ENCODE measurements around the gene TBC1D7.

The TBC1D7 gene

DNA sequence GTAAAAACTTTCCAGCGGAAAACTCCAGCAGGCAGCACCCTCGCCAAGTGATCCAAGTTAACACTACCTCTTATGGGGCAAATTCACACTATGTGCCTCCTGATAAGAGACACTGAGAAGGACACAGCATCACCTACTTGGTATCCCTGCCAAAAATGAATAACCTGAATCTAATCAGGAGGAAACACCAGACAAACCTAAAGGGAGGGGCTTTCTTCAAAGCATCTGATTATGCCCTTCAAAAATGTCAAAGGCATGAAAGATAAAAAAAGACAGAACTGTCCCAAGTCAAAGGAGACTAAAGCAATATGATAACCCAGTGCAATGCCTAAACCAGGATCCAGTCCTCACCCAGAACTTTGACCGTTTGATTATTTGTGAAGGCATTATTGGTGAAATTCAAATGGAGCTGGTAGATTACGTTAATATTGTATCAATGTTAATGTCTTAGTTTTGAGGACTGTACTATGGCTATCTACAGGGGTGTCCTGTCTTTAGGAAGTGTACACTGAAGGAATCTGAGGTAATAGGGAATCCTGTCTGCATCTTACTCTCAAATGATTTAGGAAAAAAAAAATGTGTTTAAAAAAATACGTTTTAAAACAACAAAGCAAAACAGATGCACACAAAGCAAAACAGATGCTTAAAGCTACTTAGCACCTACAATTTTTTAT is 8.3 kb downstream of the TBC1D7 start:
- DNase-seq (ENCODE audit: low spot score): no peak

DNA sequence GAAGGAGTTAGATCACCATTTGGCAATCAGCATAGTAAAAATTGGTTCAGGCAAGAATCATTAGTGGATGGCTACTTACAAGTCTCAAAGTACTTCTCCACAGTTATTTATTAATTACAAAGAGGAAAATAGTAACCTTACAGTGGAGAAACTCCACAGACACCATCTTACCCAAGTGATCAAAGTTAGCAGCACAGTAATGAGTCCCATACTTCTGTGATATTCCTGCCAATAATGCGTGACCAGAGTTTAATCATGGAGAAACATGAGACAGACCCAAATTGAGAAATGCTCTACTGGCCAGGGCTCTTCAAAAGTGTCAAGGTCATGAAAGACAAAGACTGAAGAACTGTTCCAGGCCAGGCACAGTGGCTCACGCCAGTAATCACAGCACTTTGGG is 9.5 kb downstream of the TBC1D7 start:
- no peak for DNase-seq (ENCODE audit: low spot score)

DNA sequence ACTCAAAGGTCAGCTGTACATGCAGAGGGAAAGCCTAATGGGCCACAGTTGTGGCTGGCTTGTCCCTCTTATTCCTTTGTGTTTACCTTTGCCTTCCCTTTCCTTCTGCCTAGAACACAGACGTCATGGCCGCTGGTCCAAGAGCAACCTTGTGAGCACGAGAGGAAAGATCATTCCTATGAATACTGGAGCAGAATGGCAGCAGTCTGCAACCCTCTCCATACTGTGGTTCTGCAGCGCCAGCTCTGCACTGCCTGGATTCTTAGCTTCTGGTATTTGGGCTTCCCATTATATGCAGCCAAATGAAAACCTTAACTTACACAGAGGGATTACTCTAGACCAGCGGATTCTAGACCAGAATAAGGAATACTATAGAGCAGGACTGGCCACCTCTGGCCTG is 12.4 kb downstream of the TBC1D7 start:
- no peak for DNase-seq (ENCODE audit: low spot score)

DNA sequence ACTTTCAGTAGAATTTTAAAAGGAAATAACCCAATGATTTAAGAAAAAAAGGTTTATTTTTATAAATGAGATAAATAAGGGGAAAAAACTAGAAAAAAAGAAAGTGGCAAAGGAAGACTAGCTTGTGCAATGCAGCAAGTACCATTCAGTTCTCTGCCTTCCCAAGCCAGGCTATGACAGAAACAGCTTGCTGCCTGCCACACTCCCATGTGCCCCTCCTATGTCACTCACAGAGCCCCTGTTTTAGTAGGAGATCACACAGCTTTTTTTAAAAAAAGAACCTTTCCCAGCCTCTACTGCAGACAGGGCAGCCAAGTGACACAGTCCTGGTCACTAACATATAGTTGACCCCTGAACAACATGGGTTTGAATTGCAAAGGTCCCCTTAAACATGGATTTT is 13.5 kb downstream of the TBC1D7 start:
- no peak for DNase-seq (ENCODE audit: low spot score)

DNA sequence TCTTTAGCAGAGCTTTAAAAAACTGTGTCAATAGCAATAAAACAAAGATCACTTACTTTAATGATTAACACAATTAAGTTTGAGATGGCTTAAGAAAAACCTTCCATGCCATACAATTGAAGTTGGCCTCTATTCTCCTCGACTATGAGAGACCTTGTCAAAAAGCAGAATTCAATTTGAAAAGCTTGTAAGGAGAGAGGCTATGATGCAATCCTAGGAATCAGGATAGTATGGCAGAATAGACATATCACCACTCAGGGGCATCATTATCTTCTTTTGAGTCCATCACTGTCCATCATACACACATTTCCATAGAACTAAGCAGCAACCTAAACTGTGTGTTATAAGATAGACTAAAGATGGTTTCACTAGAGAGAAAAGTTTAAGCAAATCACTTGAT is 17.2 kb downstream of the TBC1D7 start:
- DNase-seq (ENCODE audit: low spot score): no peak

DNA sequence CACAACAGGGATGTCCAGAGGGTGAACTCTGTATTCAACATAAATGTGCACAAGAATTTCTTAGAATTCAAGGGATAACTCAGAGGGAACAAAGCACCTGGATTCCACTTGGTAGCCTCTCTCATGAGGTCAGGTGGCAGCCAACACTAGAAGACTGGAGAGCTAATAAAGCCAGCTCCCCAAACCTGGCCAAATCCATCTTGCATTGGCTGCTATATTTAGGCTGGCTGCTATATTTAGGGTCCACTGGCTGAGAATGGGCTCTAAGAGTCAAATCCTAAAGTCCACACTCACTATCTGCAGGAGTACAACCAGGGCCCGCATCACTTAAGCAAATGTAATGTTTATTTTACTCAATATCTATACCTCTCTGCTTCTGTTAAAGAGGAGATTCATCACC is 20.0 kb downstream of the TBC1D7 start:
- no peak for DNase-seq (ENCODE audit: low spot score)

DNA sequence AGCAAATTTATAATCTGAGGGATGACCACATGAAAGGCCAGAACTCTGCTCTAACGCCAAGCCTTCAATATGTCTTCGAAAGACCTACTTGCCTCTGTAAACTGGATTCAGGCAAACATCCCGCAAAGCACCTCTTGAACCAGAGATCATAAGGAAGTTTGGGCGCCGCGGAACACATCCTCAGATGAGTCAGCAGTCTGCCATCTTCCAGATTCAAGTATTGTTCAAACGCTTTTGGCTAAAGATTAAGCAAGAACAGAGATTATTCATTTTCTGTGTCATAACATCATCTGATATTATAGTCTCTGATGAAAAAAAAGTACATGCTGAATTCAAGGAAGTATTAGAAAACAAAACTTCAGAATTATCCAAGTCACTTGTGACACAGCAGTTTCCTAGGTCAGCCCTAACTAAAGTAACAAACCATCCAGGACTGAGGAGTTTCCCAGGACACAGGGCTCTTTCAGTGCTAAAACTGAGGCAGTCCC is 20.8 kb downstream of the TBC1D7 start:
- DNase-seq (ENCODE audit: low spot score): no peak

DNA sequence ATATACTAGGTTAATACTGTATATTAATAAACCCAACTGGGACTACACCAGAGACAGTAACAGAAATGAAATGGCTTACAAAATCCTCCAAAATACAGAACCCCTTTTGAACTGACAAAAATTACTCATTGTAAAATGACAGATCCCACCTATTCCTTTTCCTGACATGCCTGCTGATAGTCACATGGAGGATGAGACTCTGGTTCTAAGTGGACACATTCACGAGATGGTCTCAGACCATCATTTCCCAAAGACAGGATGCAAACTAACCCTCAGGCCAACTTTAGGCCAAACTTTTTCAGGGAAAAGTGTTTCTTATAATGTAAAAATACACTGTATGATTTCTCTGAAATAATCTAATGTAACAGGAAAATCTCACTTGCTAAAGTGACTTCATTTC is 22.5 kb downstream of the TBC1D7 start:
- no peak for DNase-seq (ENCODE audit: low spot score)

DNA sequence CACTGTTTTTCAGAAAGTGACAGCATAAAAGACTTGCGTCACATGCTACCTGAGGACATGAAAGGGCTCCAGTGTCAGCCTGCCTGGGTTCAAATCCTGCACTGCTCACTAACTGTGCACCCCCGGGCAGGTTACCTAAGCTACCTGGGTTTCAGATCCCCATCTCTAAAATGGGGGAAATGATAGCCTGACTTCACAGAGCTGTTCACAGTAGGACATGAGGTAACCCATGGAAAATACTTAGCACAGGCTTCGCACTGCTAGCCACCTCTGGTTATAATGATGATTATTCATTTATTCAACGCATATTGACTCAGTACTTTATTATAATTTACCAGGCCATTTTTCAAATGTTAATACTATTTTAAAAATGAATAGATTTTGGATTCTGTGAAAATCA is 23.0 kb downstream of the TBC1D7 start:
- no peak for DNase-seq (ENCODE audit: low spot score)

DNA sequence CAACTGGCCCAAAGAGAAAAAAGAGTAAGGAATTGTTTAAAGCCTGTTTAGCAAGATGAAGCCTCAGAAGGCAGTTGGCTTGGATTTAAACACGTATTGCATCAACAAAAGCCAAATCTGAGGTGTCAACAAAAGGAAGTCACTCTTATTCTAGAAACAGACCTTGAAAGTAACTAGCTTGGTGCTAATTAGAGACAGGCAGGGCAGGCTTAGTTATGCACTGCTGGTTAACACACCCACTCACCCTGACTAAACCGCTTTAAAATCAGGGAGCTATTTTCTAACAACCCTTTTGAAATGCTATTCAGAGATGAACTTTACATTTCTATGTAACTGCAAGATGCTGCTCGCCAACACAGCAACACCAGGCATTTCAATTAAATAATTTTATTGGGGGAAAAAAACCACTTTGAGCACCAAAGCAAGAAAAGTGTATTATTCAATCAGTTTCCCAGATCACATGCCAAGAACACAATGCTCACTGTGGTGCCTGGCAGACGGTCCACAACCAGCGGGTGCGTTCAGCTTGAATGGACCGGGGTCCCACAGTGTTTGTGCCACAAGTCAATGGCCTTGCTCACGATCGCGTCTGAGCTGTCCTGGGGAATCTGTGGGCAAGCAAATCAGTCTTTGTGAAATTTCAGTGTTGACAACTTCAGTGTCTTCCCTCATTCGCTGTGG is 23.6 kb downstream of the TBC1D7 start:
- DNase-seq (ENCODE audit: low spot score): peak; percentile 51

DNA sequence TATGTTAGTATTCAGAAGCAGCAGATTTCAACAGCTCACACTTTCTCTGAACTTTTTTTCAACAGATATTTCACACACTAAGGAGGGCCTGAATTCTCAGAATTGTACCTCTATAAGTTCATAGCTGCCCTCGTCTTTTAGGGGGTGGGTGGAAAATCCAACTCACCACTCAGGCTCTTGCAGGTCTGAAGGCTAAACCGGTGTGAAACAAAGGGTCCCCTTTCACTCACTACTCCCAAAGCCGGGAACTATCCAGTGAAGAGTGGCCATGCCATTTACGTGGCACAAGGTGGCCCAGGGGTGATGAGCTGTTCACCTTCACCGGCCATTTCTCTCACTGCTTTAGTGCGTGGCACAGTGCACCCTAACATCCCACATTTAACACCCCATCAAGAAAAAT is 24.2 kb downstream of the TBC1D7 start:
- DNase-seq (ENCODE audit: low spot score): peak; percentile 23

DNA sequence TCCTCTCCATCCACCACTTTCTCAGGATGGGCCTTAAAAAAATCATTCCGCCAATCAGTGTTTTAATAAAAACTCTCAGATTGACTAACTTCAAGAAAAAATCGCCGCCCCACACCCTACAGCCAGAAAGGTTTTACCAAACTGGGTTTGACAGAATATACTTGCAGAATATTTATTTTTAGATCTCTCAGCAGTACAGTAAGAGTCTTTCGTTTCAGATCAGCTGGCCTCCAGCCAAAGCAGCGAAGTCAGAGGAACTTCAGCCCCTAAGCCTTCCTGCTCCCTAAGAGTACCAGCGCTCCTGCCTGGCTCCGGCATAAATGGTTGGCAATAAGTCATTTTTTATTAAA is 24.7 kb downstream of the TBC1D7 start:
- DNase-seq (ENCODE audit: low spot score): peak; percentile 63

DNA sequence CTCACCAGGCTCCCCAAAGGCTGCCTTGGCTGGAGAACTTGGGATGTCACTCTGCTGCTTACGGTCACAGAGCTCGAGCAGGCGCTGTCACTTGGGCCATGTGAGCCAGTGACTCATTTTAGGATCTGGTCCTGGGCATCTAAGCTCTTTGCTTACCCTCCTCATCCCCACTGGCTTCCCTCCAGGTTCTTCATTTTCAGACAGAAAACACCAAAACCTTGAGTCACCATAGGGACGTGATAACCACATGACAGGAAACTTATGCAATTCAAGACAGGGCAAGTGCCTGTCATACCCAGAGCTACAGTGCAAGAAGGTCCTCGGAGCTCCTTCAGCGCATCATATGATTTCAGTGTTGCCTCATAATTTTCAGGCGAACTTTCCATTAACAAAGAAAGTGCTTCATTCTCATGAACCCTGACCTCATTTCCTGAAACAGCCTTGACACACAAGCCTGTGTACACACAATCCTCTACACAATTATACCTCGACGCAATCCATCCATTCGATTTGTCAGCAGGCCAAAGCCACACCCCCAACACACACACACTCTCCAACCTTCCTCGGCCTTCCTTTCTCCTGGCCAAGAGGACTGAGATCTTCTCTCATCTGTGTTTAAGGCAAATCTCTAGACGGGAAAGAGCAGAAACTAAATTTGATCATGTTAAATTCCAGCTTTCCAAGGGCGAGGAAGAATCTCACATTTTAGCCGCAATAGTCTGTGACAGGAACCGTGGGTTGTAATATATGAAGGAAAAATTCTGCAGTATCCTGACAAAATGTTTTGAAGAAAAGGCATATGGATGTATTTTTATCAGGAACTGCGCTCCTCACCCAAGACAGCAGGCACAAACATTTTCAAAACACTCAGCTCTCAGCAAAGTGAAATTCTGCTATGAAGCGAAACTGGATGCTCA is 25.3 kb downstream of the TBC1D7 start:
- DNase-seq (ENCODE audit: low spot score): peak; percentile 82

DNA sequence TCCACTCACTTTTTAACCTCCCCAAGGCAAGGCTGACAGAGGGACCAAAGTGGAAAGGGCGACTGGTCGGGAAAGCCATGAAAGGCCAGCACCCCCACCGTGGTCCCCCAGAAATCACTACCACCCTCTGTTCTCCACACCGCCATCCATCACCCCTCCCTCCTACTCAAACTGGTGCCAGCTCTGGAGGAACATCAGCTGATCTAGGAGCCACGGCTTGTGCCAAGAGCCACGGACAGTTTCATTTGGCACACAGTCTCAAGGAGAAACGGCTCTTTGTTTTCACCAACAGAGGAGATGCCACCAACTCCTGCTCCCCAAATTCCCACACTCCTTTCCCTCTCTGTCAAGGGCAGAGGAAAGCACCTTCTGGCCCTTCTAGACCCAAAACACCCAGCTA is 26.0 kb downstream of the TBC1D7 start:
- DNase-seq (ENCODE audit: low spot score): peak; percentile 79

DNA sequence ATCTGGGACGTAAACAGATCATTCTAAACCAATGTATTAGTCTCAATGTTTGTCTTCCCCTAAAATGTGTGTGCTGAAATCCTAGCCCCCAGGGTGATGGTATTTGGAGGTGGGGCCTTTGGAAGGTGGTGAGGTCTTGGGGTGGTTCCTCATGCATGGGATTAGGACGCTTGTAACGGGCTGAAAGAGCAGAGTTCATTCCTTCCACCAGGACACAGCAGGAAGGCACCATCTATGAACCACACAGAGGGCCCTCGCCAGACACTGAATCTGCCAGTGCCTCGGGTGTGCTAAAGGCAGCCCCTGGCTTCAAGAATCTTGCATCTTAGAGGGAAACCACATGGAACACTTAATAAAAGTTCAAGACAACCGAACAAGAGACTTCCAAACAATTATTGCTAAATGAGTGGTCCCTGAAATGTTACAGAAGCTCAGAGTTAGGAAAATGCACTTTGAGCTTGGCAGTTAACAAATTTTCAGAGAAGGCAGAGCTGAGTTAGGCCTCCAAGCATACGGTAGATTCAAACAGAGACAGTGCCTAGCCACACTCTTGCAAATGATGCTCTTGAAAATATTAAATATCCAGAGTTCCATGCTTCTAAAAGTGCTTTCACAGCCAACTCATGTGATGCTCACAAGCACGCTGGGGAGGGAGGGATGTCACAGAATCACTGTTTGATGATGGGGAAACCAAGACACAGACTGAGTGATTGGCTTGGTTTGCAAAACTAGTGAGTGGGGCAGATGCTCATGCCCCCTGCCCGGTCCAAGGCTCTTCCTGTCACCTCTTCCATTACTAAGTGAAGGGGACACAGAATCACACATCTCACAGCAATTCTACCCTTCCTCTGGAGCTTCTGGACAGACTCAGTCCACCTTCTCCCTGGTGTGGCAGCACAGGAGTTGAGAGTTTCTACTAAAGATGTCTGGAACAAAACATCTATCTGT is 27.4 kb downstream of the TBC1D7 start:
- DNase-seq (ENCODE audit: low spot score): no peak

DNA sequence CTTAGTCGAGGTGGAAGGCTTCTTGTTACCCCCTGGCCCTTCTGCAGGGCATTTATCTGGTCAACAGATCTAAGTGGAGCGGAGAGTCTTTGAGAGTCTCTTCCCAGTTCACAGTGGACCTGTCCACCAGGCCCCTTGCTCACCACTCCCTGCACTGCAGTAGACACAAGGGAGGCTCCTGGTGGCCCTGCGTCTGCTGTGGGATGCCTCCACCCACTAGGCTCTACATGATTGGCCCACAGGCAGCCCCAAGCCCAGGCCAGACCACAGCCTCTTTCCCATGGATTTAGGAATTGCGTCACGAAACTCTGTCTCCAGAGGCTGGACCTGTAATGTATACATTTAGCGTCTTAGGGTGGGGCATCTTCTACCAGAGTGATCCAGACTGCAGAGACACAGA is 28.4 kb downstream of the TBC1D7 start:
- no peak for DNase-seq (ENCODE audit: low spot score)

DNA sequence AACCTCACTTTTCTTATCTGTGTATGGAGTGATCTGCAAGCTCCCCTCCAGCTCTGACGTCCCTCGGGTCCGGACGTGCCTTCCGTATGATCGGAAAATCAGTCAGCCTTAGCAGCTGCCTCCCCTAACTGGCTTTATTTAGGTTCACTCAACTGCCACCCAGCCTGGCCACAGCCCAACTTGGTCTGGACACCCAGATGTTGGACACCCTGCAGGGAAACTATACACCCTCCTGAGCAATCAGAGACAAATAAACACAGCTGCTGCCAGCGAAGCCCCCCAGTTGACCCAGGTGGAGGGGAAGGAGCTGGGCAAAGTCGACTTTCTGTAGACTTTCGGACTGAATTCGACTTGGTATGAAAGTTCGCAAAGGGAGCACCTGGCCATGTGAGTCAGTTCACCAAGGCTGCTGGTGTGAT is 28.9 kb downstream of the TBC1D7 start:
- no peak for DNase-seq (ENCODE audit: low spot score)

DNA sequence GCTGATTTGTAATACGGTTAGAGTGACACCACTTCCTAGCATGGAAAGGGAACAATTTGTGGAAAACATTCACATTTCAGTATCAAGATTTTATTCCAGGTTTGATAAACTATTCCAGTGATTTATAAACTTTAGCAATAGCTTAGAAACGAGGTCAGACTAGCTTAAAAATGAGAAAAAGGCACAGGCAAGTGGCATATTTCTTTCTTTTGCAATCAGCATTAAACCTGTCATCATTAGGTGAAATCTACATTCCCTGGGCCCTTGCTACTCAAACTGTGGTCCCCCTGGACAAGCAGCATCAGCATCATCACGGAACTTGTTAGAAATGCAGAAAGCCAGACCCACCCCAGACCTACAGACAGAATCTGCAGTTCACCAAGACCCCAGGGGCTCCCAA is 29.9 kb downstream of the TBC1D7 start:
- DNase-seq (ENCODE audit: low spot score): no peak

DNA sequence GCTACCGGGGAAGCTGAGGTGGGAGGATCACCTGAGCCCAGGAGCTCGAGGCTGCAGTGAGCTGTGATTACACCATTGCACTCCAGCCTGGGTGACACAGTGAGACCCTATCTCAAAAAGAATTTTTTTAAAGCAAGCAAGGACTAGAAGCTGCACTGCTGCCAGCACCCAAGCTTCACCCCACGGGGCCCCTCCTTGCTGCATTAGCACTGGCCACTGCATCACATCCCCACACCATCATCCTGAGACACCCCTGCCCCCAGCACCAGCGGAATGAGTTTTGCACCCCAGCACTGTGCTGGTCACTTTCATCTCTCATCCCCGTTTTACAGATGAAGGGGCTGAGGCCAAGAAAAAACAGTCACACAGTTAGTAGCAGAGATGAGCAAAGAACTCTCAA is 30.9 kb downstream of the TBC1D7 start:
- DNase-seq (ENCODE audit: low spot score): no peak

DNA sequence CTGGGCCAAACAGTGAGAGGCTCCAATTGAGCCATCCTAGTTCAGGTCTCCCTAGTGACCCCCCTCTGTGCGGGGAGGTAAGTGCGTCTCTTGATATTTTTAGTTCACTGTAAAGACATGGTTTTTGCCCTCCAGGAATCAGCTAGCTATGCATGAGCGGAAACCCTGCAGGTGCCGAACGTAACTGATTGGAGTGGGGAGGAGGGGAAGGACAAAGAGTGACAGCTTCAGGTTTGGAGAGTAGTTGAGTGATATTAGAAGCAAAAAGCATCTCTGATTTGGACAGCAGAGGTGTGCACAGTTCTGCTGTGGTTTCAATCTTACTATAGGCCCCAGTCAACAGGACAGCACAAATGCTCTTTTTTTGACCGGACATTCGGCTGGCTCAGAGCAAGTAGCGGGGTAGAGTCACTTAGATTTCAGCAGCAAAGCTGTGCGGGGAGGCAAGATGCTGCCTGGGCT is 31.8 kb downstream of the TBC1D7 start:
- DNase-seq (ENCODE audit: low spot score): no peak

DNA sequence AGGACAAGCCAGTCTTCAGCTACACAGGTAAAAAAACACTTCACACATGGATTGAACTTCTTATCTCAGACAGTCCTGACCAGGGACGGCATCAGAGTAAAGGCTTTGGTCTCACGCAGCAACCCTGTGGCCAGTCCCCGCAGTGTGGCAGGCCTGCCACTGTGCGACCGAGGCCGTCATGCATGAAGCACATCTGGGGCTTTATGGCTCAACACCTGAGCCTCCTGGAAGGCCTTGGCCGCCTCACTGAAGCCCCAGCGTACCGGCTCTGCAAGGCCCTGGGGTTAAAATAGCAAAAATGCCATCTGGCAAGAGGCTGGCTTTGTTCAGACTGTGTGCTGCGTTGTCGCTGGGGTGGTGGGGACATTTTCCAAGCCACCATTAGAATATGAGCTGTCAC is 32.8 kb downstream of the TBC1D7 start:
- no peak for DNase-seq (ENCODE audit: low spot score)
